SW 1271 (cell line): Measurements from ENCODE around the gene NACA2.
A peak's percentile ranks its signal among the peaks of the same experiment; 100 is the strongest.
"Not testable (repeated sequence)": the region's sequence is repeated elsewhere in the genome, so short reads cannot be mapped to it uniquely, and the experiment has no call there.

Source experiments
- DNase-seq, 2 experiments: peaks; one replicate each; lab custom pipeline; 2025; lab: John Stamatoyannopoulos, UW

Gene NACA2

DNA sequence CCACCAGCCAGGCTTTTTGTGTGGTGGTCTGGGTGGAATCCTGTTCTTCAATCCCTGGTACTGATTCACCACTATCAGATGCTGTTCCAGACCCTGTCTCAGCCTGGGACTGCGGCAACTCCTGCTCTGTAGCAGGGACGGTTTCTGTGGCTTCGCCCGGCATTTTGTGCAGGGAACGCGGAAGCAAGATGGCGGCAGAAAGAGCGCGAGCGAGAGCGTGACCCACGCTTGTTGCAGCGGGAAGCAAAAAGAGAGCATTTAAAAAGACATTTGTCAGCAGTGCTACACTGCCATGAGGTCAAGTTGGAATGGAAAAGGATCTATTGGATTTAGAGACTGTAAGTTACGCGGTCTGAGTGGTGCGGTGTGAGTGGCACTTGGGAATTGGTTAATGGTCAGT is at the start of gene NACA2:
Gene NACA2, minus strand, starts transcription at position 202 of the 400 bp plus-strand sequence. Its CDS starts 39 bp downstream, at position 163.
- no peak for DNase-seq

DNA sequence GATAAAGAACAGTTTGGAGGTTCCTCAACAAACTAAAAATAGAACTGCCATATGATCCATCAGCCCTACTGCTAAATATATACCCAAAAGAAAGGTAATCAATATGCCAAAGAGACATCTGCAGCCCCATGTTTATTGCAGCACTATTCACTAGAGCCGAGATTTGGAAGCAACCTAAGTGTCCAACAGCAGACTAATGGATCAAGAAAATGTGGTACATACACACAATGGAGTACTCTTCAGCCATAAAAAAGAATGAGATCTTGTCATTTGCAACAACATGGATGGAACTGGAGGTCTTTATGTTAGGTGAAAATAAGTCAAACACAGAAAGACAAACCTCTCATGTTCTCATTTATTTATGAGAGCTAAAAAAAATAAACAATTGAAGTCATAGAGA is 48.8 kb upstream of the NACA2 start:
- no peak for DNase-seq

DNA sequence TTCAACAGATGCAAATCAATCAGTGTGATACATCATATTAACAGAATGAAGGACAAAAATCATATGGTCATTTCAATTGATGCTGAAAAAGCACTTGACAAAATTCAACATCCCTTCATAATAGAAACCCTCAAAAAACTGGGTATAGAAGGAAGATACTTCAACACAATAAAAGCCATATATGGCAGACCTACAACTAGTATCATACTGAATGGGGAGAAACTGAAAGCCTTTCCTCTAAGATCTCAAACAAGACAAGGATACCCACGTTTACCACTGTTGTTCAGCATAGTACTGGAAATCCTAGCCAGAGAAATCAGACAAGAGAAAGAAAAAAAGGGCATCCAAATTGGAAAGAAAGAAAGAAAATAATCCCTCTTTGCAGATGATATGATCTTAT is 47.1 kb upstream of the NACA2 start:
- no peak for DNase-seq

DNA sequence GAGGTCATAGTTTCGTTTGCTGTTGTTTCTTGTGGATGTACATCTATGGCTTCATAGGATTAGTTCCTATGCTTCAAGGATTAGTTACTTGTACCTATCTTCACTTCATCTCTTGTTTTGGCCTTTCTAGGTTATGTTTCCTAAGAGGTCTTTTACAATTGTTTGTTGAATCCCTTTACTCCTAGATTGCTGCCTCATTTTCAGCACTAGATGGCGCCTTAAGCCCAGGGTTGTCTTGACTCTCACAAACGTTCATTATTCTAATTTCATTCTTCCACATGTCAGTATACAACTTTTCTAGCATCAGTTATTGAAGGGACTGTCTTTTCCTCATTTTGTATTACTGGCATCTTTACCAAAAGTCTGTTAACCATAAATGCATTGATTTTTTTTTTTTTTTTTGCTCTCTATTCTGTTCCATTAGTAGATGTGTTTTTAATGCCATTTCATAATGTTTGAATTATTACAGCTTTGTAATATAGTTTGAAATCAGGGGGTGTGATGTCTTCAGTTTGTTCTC is 45.0 kb upstream of the NACA2 start:
- peak in 1 of 2 experiments; percentile 56 for DNase-seq

DNA sequence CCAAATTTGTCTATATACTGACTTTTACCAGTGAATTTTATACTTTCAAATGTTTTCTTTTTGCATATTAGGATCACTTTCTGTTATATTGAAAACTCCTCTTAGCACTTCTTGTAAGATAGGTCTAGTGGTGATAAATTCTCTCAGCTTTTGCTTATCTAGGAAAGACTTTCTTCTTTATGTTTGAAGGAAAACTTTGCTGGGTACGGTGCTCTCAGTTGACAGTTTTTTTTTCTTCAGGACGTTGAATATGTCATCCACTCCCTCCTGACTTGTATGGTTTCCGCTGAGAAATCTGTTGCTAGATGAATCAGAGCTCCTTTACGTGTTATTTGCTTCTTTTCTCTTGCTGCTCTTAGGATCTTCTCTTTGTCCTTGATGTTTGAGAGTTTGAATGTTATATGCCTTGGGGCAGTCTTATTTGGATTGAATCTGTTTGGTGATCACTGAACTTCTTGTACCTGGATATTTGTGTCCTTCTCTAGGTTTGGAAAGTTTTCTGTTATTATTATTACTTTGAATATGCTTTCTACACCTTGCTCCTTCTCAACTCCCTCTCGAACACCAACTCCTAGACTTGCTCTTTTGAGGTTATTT is 44.0 kb upstream of the NACA2 start:
- no peak for DNase-seq

- DNase-seq = no peak
Measured at GRCh38 chr17:61634011-61634539, 43.1 kb upstream of the NACA2 start.

- no peak for DNase-seq
Measured at GRCh38 chr17:61632826-61633225, 41.8 kb upstream of the NACA2 start.

DNA sequence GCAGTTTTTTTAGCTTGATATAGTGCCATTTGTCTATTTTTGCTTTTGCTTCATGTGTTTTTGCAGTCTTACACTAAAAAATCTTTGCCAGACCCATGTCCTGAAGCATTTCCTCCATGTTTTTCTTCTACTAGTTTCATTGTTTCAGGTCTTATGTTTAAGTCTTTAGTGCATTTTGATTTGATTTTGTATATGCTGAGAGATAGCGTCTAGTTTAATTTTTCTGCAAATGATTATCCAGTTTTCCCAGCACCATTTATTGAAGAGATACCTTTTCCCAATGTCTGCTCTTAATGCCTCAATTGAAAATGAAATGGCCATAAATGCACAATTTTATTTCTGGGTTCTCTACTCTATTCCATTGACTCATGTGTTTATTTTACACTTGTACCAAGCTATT is 40.8 kb upstream of the NACA2 start:
- no peak for DNase-seq

DNA sequence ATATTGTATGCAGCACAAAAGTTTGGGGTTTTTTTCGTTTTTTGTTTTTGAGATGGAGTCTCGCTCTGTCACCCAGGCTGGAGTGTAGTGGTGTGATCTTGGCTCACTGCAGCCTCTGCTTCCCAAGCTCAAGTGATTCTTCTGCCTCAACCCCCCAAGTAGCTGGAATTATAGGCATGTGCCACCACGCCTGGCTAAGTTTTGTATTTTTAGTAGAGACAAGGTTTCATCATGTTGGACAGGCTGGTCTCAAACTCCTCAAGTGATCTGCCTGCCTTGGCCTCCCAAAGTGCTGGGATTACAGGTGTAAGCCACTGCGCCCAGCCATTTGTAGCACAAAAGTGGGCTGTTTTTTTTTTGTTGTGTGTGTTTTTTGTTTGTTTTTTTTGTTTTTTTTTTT is 37.1 kb upstream of the NACA2 start:
- DNase-seq = not testable (repeated sequence)

DNA sequence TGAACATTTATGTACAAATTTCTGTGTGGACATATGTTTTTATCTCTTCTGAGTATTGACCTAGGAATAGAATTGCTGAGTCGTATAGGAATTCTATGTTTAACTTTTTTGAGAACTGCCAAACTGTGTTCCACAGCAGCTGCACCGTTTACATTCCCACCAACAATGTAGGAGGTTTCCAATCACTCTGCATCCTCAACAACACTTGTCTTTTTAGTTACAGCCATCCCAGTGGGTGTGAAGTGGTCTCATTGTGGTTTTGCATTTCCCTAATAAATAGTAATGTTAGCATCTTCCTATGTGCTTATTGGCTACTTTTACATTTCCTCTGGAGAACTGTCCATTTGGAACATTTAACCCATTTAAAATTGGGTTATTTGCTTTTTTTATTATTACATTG is 36.6 kb upstream of the NACA2 start:
- no peak for DNase-seq

GRCh38 chr17:61627125-61627524 is 36.1 kb upstream of the NACA2 start:
- DNase-seq = no peak

- no peak for DNase-seq
Measured at GRCh38 chr17:61625564-61625963, 34.5 kb upstream of the NACA2 start.

GRCh38 chr17:61624951-61625350 is 33.9 kb upstream of the NACA2 start:
- no peak for DNase-seq

DNA sequence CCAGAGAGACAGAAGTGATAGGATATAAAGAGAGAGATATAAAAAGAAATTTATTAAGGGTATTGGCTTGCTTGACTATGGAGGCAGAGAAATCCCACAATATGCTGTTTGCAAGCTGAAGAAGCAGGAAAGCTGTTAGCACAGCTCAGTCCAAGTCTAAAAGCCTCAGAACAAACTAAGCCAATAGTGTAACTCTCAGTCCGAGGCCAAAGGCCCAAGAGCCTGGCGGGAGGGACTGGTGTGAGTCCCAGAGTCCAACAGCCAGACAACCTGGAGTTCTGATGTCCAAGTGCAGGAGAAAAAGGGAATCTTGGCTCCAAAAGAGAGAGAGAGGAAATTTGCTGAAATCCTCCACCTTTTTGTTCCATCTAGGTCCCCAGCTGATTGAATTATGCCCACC is 30.3 kb upstream of the NACA2 start:
- no peak for DNase-seq

DNA sequence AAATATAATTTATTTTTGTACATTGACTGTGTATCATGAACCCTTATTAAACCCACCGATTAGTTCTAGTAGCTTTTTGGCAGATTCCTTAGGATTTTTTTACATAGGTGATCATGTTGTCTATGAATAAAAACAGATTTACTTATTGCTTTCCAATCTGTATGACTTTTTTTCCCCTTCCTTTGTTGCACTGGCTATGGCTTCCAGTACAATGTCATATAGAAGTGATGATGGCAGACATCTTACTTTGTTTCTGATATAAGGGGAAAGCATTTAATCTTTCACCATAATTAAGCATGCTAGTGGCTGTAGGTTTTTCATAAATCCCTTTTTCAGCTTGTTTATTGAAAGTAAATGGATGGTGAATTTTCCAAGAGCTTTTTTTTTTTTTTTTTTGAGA is 28.9 kb upstream of the NACA2 start:
- DNase-seq = no peak

- DNase-seq = peak in 1 of 2 experiments; percentile 3
Measured at GRCh38 chr17:61619493-61619892, 28.5 kb upstream of the NACA2 start.

DNA sequence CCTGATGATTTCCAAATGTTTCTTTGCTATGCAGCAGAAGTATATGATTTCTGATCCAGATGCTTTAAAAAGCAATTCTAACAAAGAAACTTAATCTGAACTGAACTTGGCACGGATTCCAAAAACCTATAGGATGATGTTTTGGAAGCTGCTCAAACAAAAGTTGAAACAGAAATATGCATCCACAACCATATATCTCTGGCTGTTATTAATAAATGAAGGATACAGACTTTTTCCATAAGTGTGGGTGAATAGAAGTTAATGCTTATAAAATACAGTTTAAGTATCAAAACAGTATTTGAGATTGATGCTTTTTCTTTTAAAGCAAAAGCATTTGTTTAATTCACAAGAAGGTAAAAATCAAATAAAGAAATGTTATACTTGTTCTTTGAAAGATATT is 27.9 kb upstream of the NACA2 start:
- DNase-seq = no peak

DNA sequence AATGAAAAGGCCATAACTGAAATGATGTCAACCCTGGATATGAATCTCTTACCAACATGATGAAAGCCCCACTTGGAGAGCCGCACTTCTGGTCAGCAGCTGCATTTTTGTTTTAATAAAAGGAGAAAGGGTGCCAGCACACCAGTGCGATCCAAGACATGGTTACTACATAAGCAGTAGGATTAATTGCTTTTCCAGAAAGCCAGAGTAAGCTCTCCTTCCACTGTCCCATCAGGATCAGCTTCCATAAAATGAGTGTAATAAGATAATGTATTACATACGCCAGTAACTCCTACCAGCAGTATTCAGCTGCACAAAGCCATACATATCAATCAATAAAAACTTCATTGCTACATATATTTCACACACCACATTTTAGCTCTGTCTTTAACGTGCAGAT is 26.3 kb upstream of the NACA2 start:
- DNase-seq = no peak

DNA sequence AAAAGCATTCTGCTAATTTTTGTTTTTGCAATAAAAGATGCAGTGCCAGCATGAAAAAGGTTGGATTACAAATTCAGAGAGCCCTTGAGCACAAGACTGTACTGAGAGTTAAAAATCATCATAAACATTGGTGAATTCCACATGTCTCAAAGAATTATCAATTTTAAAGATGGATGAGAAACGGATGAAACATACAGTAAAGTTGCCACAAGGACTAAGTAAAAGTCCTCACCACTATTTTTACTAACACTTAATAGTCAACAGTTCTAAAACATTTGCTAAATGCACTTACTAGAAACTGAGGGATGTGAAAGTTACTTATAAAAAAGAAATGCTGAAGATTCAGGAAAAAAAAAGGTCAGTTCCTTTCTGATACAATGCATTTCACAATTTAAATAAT is 25.8 kb upstream of the NACA2 start:
- DNase-seq = no peak

DNA sequence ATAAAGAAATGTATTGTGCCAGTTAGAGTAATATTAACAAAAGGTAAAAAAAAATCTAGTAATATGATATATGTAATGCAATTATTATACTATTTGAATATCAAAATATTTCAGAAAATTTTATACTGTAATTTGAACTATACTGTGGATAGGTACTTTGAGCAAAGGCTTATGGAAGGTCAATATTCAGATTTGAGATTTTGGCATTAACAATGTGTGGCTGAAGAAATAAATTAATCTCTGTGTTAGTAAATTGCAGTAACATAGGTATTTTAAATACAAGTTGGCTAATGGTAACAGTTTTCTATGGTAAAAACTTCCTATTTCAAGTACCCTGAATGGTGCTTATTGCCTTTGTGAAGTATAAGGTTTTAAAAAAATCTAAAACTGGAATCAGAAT is 23.2 kb upstream of the NACA2 start:
- no peak for DNase-seq

GRCh38 chr17:61611323-61611722 is 20.3 kb upstream of the NACA2 start:
- DNase-seq = no peak

DNA sequence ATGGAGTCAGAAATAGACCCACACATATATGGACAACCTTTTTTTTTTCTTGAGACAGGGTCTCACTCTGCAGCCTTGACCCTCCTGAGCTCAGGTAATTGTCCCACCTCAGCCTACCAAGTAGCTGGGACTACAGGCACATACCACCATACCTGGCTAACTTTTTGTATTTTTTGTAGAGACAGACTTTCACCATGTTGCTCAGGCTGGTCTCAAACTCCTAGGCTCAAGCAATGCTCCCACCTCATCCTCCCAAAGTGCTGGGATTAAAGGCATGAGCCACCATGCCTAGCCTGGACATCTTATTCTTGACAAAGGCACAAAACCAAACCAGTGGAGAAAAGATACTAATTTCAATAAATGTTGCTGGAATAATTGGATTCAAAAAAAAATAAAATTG is 14.7 kb upstream of the NACA2 start:
- no peak for DNase-seq

GRCh38 chr17:61601297-61601696 is 10.3 kb upstream of the NACA2 start:
- no peak for DNase-seq

DNA sequence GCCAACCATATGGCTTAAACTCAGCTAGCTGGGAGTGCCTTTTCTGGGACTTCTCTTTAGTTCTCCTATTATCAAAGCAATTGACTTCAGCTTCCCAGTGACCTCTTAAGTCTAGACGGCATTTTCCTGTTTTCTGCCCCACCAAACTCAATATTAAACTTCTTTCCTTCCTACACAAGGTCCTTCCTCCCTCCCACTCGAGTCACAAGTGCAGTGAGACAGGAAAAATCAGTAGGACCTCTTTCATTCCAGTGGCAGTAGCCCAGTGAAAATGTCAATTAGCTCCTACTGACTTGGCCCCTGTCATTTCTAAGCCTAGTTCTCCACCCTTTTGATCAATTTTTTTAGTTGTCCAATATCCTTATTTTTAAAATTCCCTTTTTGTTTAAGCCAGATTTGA is 9.6 kb upstream of the NACA2 start:
- DNase-seq = no peak
